ENCODE measurements around the gene ROR1. TPM values are rescaled to one million over a fixed set of nuclear protein-coding genes. Genes with fewer than 3 reads are reported as not detected.

The ROR1 gene
- total and polyA plus RNA-seq, 2 donors (not counting 3 experiments of a cell fraction or from before 2014, with no cell fraction given), result 2.6 to 3.5 TPM

DNA sequence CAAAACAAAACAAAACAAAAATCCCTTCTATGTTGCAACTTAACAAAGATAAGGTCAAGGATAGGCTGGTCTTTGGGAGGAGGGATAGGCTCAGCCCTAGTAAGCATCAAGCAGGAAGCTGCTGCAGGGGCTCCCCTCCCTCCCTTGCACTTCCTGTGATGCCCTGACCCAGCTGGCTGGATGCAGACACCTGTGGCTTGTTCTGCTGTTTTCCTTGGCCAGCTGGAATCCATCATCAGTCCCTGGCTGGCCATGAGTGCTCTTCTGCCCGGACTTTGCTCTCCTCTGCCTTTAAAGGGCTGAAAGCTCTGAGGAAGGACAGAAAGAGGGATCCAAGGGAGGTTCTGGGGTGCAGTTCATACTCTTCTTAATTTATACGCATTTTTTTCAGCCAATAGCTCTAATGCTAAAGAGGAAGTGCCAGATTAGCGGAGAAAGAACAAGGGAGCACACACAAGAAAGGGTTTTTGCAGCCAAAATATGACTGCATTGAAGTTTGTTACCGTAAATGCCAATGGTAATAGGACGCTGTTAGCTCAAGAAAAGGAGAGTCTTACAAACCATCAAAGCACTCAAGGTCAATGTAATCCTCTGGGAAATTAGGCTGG, 409.7 kb downstream of the ROR1 start:
- Histone ChIP-seq H3K9ac (replicated peaks; ENCODE audit: extremely low read depth, insufficient read depth, low read length) (no peak overlapping the region), H3K9me1 (replicated peaks; ENCODE audit: control insufficient read depth, extremely low read depth, insufficient read depth, low read length) (no peaks in the 10 kb centered on the region), H3K4me2 (ENCODE audit: insufficient read depth, low read length) (no peak overlapping the region), H3K27ac (ENCODE audit: insufficient read depth, low read depth, low read length) (no peak overlapping the region), H3K4me3 (replicated peaks in 1 of 3; ENCODE audit: insufficient read depth in 1 of 3, low read depth in 1 of 3, low read length in 3 of 3) (no peak overlapping the region), H3K9me3 (replicated peaks; ENCODE audit: control insufficient read depth, insufficient read depth, low read length) (no peaks in the 10 kb centered on the region), H3K4me1 (ENCODE audit: control insufficient read depth, extremely low read depth, insufficient read depth, low read length) (no peaks in the 10 kb centered on the region), H3K27me3 (ENCODE audit: control insufficient read depth in 2 of 2, insufficient read depth in 2 of 2, low read length in 2 of 2) (no peaks in the 10 kb centered on the region), H3K79me2 (ENCODE audit: control insufficient read depth, insufficient read depth, low read length) (no peaks in the 10 kb centered on the region), H2AFZ (ENCODE audit: low read depth, low read length) (no peak overlapping the region), H4K20me1 (replicated peaks; ENCODE audit: control insufficient read depth, extremely low read depth, insufficient read depth, low read length) (no peaks in the 10 kb centered on the region), H3K36me3 (ENCODE audit: control insufficient read depth in 2 of 2, extremely low read depth in 1 of 2, insufficient read depth in 2 of 2, low read length in 2 of 2) (no peaks in the 10 kb centered on the region)
- dilution Hi-C loops (cut with MboI; ENCODE audit: extremely low pct_ligation_motif_present, low sequenced_read_pairs) (no loop called here), intact Hi-C loops (cut with micrococcal nuclease) (no loop called here)
- FAIRE-seq (no peak), DNase-seq (ENCODE audit: low read depth, low spot score) (no peak)
- BruUV-seq (replicated peaks), result no TSS peak
- ChIA-PET POLR2A (no interaction called here), CTCF (interaction anchor here (1.0 to 1.5 kb wide), 2 partner anchors 46 to 509 kb away, joined by 3 to 4 read pairs; no protein-coding TSS in a partner anchor)
- TF ChIP-seq FOS (IDR thresholded peaks at IDR 0.05; ENCODE audit: borderline replicate concordance, insufficient read depth, low read length) (no peak), POLR2A (IDR thresholded peaks at IDR 0.05; ENCODE audit: low read depth, low read length) (no peak), JUN (IDR thresholded peaks at IDR 0.05; ENCODE audit: borderline replicate concordance, insufficient read depth, insufficient read length, low read depth) (no peak), MYC (IDR thresholded peaks at IDR 0.05; ENCODE audit: low read depth, low read length) (no peak), POLR2AphosphoS5 (IDR thresholded peaks at IDR 0.05; ENCODE audit: insufficient read depth, low read depth, low read length) (no peak), MAX (IDR thresholded peaks at IDR 0.05; ENCODE audit: insufficient read depth, insufficient read length) (no peak), CTCF (IDR thresholded peaks at IDR 0.05; ENCODE audit: extremely low read depth in 1 of 2, insufficient read depth in 1 of 2, low read depth in 1 of 2, low read length in 2 of 2) (no peak), GATA2 (IDR thresholded peaks at IDR 0.05; ENCODE audit: insufficient read depth, insufficient read length, low read depth, low read length) (no peak), EZH2 (IDR thresholded peaks at IDR 0.05; ENCODE audit: borderline replicate concordance, low read depth, low read length, severe bottlenecking) (no peak)

All from endothelial cell of umbilical vein (primary cell).